GM18868 (cell line): ENCODE measurements around the gene MEGF9.
"Not testable (repeated sequence)": the region's sequence is repeated elsewhere in the genome, so short reads cannot be mapped to it uniquely, and the experiment has no call there.

Source experiments
- ATAC-seq: cut with Tn5 transposase; IDR thresholded peaks from one replicate; pipeline ENCODE4 v1.9.1; 2021; ENCODE audit warnings: mild to moderate bottlenecking, moderate library complexity; ENCODE audit not compliant: unreplicated experiment

Gene MEGF9

GRCh38 chr9:120714088-120714845, at the start of gene MEGF9:
TSS of gene MEGF9 (minus strand) at chr9:120714470. CDS start at chr9:120714358, 112 bp downstream.
- ATAC-seq, result peak; percentile 98

GRCh38 chr9:120761006-120761405, 46.7 kb upstream of the MEGF9 start:
- ATAC-seq, result no peak

- no peak for ATAC-seq
Measured at GRCh38 chr9:120759755-120760400, 45.6 kb upstream of the MEGF9 start.

GRCh38 chr9:120758544-120758943, 44.3 kb upstream of the MEGF9 start:
- no peak for ATAC-seq

- ATAC-seq, result no peak
Measured at GRCh38 chr9:120757026-120757913, 43.0 kb upstream of the MEGF9 start.

- no peak for ATAC-seq
Measured at GRCh38 chr9:120756531-120756930, 42.3 kb upstream of the MEGF9 start.

GRCh38 chr9:120755810-120756434, 41.7 kb upstream of the MEGF9 start:
- ATAC-seq, result peak; percentile 54

GRCh38 chr9:120755044-120755443, 40.8 kb upstream of the MEGF9 start:
- ATAC-seq, result peak; percentile 56

- ATAC-seq, result no peak
Measured at GRCh38 chr9:120750421-120750820, 36.2 kb upstream of the MEGF9 start.

- not testable (repeated sequence) for ATAC-seq
Measured at GRCh38 chr9:120746366-120746765, 32.1 kb upstream of the MEGF9 start.

- no peak for ATAC-seq
Measured at GRCh38 chr9:120745278-120745677, 31.0 kb upstream of the MEGF9 start.

- ATAC-seq, result no peak
Measured at GRCh38 chr9:120742951-120743416, 28.7 kb upstream of the MEGF9 start.

GRCh38 chr9:120741701-120742100, 27.4 kb upstream of the MEGF9 start:
- ATAC-seq, result no peak

- ATAC-seq, result no peak
Measured at GRCh38 chr9:120741191-120741590, 26.9 kb upstream of the MEGF9 start.

GRCh38 chr9:120740132-120740531, 25.9 kb upstream of the MEGF9 start:
- ATAC-seq, result no peak

- ATAC-seq, result no peak
Measured at GRCh38 chr9:120737416-120738165, 23.3 kb upstream of the MEGF9 start.

GRCh38 chr9:120736881-120737280, 22.6 kb upstream of the MEGF9 start:
- no peak for ATAC-seq

GRCh38 chr9:120735415-120736126, 21.3 kb upstream of the MEGF9 start:
- no peak for ATAC-seq

- ATAC-seq, result no peak
Measured at GRCh38 chr9:120734607-120735410, 20.5 kb upstream of the MEGF9 start.
